Measurements from ENCODE around the gene SLC9A5.
A peak's percentile ranks its signal among the peaks of the same experiment; 100 is the strongest.

The SLC9A5 gene

DNA sequence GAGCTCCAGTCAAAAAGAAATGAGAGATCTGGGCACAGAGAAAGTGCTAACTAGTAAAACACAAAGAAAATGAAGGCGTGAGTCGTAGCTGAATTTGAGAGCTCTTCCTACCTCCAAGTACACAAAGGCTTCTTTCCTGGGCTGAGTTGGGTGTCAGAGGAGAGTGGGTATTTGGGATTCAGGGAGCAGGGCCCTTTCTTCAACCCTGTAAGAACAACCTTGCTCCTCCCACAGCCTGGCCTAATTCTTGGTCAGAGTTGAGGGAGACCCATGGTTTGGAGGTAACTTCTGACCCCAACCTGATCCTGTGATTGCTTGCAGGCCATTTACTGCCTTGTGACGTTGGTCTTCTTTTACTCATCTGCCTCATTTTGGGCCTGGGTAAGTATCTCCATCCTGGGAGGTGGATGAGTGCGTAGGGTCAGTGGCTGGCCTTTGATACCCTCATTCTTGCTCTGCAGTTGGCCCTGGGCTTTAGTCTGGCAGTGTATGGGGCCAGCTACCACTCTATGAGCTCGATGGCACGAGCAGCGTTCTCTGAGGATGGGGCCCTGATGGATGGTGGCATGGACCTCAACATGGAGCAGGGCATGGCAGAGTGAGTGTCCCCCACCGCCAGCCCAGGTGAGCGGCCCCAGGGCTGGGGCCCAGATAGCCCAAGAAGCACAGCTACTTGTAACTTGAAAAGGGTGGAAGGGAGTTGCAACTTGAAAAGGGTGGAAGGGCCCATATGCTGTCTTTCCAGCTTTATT, 20.6 kb upstream of the SLC9A5 start:
- TF ChIP-seq EZH2phosphoT487 (IDR thresholded peaks at IDR 0.05; ENCODE audit: low read depth): no peak
- TF ChIP-seq, protein P1, sequence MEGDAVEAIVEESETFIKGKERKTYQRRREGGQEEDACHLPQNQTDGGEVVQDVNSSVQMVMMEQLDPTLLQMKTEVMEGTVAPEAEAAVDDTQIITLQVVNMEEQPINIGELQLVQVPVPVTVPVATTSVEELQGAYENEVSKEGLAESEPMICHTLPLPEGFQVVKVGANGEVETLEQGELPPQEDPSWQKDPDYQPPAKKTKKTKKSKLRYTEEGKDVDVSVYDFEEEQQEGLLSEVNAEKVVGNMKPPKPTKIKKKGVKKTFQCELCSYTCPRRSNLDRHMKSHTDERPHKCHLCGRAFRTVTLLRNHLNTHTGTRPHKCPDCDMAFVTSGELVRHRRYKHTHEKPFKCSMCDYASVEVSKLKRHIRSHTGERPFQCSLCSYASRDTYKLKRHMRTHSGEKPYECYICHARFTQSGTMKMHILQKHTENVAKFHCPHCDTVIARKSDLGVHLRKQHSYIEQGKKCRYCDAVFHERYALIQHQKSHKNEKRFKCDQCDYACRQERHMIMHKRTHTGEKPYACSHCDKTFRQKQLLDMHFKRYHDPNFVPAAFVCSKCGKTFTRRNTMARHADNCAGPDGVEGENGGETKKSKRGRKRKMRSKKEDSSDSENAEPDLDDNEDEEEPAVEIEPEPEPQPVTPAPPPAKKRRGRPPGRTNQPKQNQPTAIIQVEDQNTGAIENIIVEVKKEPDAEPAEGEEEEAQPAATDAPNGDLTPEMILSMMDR (IDR thresholded peaks at IDR 0.05; ENCODE audit: low read depth, low read length): no peak
- Histone ChIP-seq H3K27ac (ENCODE audit: low read length) (peak overlapping the region; percentile 2; the same call in 1 of the 2 replicates), H3K27me3 (ENCODE audit: low read depth, low read length) (no peaks in the 10 kb centered on the region), H4K20me1 (ENCODE audit: insufficient read depth, low read length) (no peaks in the 10 kb centered on the region), H3K4me1 (ENCODE audit: low read length) (peaks cover 13% of the 10 kb centered on the region), H3K79me2 (ENCODE audit: low read length) (peaks cover 21% of the 10 kb centered on the region), H3K4me3 (ENCODE audit: low read length) (peak overlapping the region; percentile 86), H3K9ac (ENCODE audit: low read length) (peak overlapping the region; percentile 86), H3K4me2 (ENCODE audit: low read length) (peak overlapping the region; percentile 80), H2AFZ (ENCODE audit: low read depth, low read length) (no peak overlapping the region), H3K36me3 (replicated peaks; ENCODE audit: low read depth, low read length) (peaks cover 41% of the 10 kb centered on the region), H3K9me3 (ENCODE audit: insufficient read depth, low read length) (no peaks in the 10 kb centered on the region)

DNA sequence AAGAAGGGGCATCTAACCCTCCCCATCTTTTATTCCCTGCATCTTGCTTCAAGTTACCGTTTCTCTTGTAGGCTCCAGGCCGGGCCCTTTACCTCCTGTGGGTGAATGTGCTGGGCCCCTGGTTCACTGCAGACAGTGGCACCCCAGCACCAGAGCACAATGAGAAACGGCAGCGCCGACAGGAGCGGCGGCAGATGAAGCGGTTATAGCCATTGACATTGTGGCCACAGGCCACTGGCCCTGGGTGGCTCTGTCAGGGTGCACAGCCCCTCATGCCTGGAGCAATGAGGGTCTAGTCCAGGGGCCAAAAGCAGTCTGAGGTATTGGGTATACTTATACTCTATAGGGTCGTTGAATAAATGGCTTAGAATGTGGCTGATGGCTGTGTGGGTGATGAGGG, 19.9 kb upstream of the SLC9A5 start:
- H4K20me1 ChIP-seq (ENCODE audit: insufficient read depth, low read length): no peaks in the 10 kb centered on the region
- H3K4me2 ChIP-seq (ENCODE audit: low read length): no peak overlapping the region
- H2AFZ ChIP-seq (ENCODE audit: low read depth, low read length): no peak overlapping the region
- H3K9me3 ChIP-seq (ENCODE audit: insufficient read depth, low read length): no peaks in the 10 kb centered on the region
- H3K4me1 ChIP-seq (ENCODE audit: low read length): peaks cover 13% of the 10 kb centered on the region
- no peak overlapping the region for H3K4me3 ChIP-seq (ENCODE audit: low read length)
- H3K79me2 ChIP-seq (ENCODE audit: low read length): peaks cover 21% of the 10 kb centered on the region
- TF ChIP-seq, protein P1 (IDR thresholded peaks at IDR 0.05; ENCODE audit: low read depth, low read length): no peak
- no peak for TF ChIP-seq EZH2phosphoT487 (IDR thresholded peaks at IDR 0.05; ENCODE audit: low read depth)
- no peak overlapping the region for H3K27ac ChIP-seq (ENCODE audit: low read length)
- H3K9ac ChIP-seq (ENCODE audit: low read length): no peak overlapping the region
- H3K27me3 ChIP-seq (ENCODE audit: low read depth, low read length): no peaks in the 10 kb centered on the region
- H3K36me3 ChIP-seq (replicated peaks; ENCODE audit: low read depth, low read length): peaks cover 46% of the 10 kb centered on the region

DNA sequence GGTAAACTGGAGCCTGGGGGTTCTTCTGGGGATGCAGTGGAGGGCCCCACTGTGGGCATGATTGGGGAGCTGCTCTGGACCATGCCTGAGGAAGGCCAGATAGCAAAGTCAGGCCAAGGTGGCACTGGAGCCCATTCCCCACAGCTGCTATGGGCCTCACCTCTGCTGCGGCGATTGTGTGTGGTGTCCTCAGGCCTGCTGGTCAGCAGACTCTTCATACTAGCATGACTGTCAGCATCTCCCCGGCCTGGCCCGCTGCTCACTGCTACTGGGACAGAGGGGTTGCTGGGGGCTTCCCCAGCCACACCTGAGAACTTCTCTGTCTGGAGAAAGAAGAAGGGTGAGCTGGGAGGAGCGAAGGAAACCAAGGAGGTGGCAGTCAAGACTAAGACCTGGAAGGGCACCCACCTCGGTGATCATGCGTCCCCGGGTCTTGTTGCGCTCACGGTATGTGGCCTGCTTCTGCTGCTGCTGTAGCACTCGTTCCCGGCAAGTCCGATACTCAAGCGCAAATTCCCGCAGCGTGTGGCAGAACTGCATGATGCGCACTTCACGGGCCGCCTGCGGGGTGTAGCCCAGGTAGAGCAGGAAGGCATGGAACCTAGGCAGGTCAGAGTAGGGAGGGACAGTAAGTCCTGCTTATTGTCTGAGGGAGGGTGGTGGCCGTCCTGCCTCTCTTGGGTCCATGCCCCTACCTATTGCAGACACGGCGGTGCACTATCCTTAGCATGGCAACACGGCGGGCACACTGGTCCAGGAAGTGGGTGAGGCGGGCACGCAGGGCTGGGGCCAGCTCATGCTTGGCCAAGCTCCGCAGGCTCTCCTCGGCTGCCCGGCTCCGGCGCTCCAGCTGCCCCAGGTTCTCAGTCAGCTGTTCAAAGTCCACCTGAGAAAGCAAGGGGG, 18.6 kb upstream of the SLC9A5 start:
- no peak overlapping the region for H3K9ac ChIP-seq (ENCODE audit: low read length)
- peaks cover 21% of the 10 kb centered on the region for H3K79me2 ChIP-seq (ENCODE audit: low read length)
- no peaks in the 10 kb centered on the region for H4K20me1 ChIP-seq (ENCODE audit: insufficient read depth, low read length)

More for the DNA sequence above, 18.6 kb upstream of the SLC9A5 start:
- H3K27me3 ChIP-seq (ENCODE audit: low read depth, low read length): no peaks in the 10 kb centered on the region
- no peak overlapping the region for H2AFZ ChIP-seq (ENCODE audit: low read depth, low read length)
- no peak overlapping the region for H3K4me3 ChIP-seq (ENCODE audit: low read length)
- peaks cover 46% of the 10 kb centered on the region for H3K36me3 ChIP-seq (replicated peaks; ENCODE audit: low read depth, low read length)
- H3K4me2 ChIP-seq (ENCODE audit: low read length): no peak overlapping the region
- no peak for TF ChIP-seq EZH2phosphoT487 (IDR thresholded peaks at IDR 0.05; ENCODE audit: low read depth)
- TF ChIP-seq, protein P1 (IDR thresholded peaks at IDR 0.05; ENCODE audit: low read depth, low read length): no peak
- H3K9me3 ChIP-seq (ENCODE audit: insufficient read depth, low read length): no peaks in the 10 kb centered on the region
- no peak overlapping the region for H3K27ac ChIP-seq (ENCODE audit: low read length)
- H3K4me1 ChIP-seq (ENCODE audit: low read length): peaks cover 13% of the 10 kb centered on the region
